Anterior cingulate cortex (tissue), 58 donors: ENCODE results near the gene POC5.
A peak's percentile ranks its signal among the peaks of the same experiment; 100 is the strongest.

Source experiments
- DNase-seq, 58 donors: peaks; one replicate each; lab custom pipeline; 2025; lab: John Stamatoyannopoulos, UW

The POC5 gene

GRCh38 chr5:75663579-75664284, 53.5 kb downstream of the POC5 start:
- peak in 6 of 58 donors; percentile 7 to 56 (median 24) for DNase-seq

DNA sequence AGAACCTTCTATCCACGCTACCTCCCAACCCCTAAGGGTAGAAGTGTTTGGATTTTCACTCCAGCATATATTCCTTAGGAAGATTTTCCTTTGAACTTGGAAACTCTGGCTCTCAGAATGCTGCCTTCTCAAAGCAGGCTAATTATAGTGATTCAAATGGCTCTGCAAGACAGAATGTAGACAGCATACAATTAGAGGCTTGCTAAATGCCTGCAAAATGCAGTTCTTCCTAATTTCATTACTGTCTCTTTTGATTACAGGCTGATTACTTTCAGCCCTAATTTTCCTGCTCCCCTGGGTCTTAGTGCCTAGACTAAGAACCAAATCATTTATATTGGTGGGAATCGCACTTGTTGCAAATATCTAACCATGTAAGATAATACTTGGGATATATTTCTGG, 55.2 kb downstream of the POC5 start:
- DNase-seq = peak in 1 of 58 donors; percentile 5

DNA sequence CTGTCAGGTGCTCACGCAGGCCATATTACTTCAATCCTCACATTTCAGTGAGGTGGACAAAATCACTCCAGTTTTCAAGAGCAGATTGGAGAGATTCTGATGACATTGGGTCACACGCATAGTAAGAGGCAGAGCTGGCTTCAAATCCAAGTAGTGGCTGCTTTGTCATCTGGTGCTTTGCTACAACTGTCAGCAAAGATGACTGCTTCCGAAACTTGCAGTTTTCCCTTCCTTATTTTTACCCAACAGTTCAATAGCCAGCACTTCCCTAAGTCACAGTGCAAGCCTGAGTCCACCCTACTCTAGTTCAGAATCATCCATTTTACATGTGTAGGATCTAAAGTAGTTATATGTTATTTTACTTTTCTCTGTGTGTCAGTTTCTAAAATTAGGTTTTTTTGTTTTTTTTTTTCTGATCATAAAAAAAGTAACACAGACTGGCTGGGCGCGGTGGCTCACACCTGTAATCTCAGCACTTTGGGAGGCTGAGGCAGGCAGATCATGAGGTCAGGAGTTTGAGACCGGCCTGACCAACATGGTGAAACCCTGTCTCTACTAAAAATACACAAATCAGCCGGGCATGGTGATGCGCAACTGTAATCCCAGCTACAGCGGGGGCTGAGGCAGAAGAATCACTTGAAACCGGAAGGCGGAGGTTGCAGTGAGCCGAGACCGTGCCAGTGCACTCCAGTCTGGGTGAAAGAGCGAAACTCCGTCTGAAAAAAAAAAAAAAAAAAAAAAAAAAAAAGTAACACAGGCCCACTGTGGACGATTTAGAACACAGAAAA, 56.4 kb downstream of the POC5 start:
- peak in 3 of 58 donors; percentile 7 to 15 (median 12) for DNase-seq

GRCh38 chr5:75659791-75660450, 57.3 kb downstream of the POC5 start:
- no peak for DNase-seq

DNA sequence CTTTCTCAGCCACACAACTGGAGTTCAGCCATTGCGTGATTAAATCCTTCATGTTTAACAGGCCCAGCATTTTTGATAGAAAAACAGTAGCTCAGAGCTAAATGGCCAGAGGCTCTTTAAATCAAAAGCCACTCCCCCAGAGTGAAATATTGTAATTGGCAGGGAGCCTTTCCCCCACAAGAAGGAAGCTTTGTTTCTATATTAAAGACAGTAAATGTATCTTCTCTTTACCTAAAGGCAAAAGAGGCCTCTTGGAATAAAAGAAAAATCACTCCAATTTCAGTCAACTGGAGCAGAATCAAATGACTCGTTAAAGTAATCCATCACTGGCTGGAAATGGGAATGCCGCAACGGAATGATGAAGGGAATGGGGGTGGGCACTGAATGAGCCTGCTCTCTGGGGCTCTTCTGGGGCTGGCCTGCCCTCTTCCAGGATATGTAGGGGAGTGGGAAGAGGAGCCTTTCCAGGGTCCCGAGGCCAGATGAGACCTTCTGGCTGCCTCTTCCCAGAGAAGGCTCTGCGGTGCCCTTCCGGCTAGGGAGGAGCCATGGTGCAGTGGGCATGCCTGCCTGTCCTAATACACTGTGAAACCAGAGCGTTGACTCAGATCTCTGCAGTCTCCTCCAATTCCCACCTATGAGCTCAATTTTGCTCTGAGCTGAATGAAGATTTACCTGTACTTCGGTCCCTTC, 60.8 kb downstream of the POC5 start:
- peak in 35 of 58 donors; percentile 10 to 53 (median 26) for DNase-seq

- DNase-seq = no peak
These were observed 62.4 kb downstream of the POC5 start for GRCh38 chr5:75654693-75655295.

GRCh38 chr5:75653521-75653920, 63.7 kb downstream of the POC5 start:
- DNase-seq = no peak

- DNase-seq = no peak
These were observed 65.5 kb downstream of the POC5 start for GRCh38 chr5:75651575-75652238.

GRCh38 chr5:75648712-75649111, 68.5 kb downstream of the POC5 start:
- no peak for DNase-seq

- no peak for DNase-seq
These were observed 76.4 kb downstream of the POC5 start for GRCh38 chr5:75640826-75641225.

DNA sequence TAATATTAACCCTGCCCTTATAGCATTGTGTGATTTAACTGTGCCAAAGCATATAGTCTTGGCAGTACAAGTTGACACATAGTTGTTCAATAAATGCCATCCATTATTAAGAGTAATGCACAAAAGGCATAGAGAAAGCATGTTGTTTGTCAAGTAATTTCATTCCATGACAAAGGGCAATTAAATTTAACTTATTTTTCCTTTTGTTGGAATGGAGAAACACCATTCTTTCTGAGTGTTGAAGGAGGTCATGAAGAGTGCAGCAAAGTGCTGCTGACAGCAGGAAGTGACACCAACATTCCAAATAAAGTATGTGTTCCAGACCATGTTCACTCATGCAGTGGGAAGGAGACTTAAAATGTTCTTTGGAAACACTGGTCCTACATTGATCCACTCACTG, 76.8 kb downstream of the POC5 start:
- DNase-seq = no peak

- no peak for DNase-seq
These were observed 77.5 kb downstream of the POC5 start for GRCh38 chr5:75639535-75640311.

DNA sequence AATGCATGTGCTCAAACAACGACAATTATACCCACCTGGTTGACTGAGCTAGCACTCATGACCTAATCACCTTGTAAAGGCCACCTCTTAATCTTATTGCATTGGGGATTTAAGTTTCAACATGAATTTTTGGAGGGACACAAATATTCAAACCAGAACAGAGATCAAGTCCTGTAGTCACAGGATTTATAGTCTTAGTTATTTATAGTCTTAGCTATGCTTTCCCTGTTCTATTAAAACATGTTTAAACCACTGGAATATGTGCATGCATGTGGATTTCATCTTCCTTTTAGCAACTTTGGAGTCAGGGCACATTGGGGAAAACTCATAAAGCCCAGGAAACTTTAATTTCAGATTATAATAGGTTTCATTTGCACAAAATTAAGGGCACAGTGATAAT, 79.3 kb downstream of the POC5 start:
- DNase-seq = no peak

GRCh38 chr5:75632321-75632720, 84.9 kb downstream of the POC5 start:
- no peak for DNase-seq

DNA sequence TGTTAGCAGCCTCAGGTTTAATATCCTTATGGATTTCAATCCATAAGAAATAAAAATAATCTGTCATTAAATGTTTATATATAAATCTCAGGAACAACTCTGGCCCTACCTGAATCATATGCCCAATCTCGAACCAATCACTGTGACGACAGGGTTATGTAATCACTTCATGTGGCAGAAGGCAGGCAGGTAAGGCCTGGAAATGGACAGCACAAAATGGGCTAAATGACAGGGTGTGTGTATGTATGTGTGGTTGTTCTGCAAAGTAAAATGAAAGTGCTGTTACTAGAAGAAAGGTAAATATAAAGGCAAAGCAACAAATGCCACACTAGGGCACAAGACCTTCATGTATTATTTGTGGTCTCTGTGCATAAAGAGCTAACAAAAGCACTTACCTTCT, 86.4 kb downstream of the POC5 start:
- DNase-seq = no peak

GRCh38 chr5:75627801-75628200, 89.4 kb downstream of the POC5 start:
- DNase-seq = no peak

GRCh38 chr5:75626959-75627358, 90.3 kb downstream of the POC5 start:
- no peak for DNase-seq
